Activated T-helper 1 cell treated with anti-CD3 and anti-CD28 coated beads, Interleukin-12 subunit alpha, Interleukin-12 subunit beta, Interleukin-2, Interleukin-4 antibody, amounts not matched to agents 30 ng/mL and 10 ng/mL and 1 ng/mL, durations not matched to agents 14 hours and 24 hours and 36 hours (primary cell): ENCODE data around the gene SLC44A4. TPM values are rescaled to one million over a fixed set of nuclear protein-coding genes. Genes with fewer than 3 reads are reported as not detected.
A peak's percentile ranks its signal among the peaks of the same experiment; 100 is the strongest.
"Not testable (repeated sequence)": the region's sequence is repeated elsewhere in the genome, so short reads cannot be mapped to it uniquely, and the experiment has no call there.

Experiments used
- DNase-seq: peaks from one replicate; pipeline ENCODE4 v3.0.0; 2021; ENCODE audit warnings: low spot score
- H3K27ac Mint-ChIP-seq: one replicate; pipeline ENCODE4 v1.8.0; 2021; ENCODE audit warnings: mild to moderate bottlenecking, mixed read lengths
- H3K27me3 Mint-ChIP-seq: one replicate; pipeline ENCODE4 v1.8.0; 2022; ENCODE audit warnings: mild to moderate bottlenecking, moderate library complexity, mixed read lengths; ENCODE audit not compliant: insufficient read depth
- H3K36me3 Mint-ChIP-seq: one replicate; pipeline ENCODE4 v1.8.0; 2021; ENCODE audit warnings: low read depth, mixed read lengths
- H3K4me1 Mint-ChIP-seq: one replicate; pipeline ENCODE4 v1.8.0; 2021; ENCODE audit warnings: low read depth, mixed read lengths
- H3K4me3 Mint-ChIP-seq: one replicate; pipeline ENCODE4 v1.8.0; 2021; ENCODE audit warnings: mild to moderate bottlenecking, moderate library complexity, mixed read lengths
- H3K9me3 Mint-ChIP-seq: one replicate; pipeline ENCODE4 v1.8.0; 2021; ENCODE audit warnings: mixed read lengths
- intact Hi-C: fragments of 100-400 bp; cut with micrococcal nuclease; formaldehyde crosslinking; loops from one replicate; pipeline ENCODE4 v1.15.1; 2024
- total RNA-seq: library from RNA; stranded (reverse); gene quantifications from 2 replicates; pipeline ENCODE4 v1.2.3, GENCODE V29; 2022

Gene SLC44A4
- total RNA-seq, 1 donor from 2014 or later: not detected

- intact Hi-C loops: loop anchor here (2.0 to 10.0 kb wide), 2 partner anchors 201 to 327 kb away; partner anchors contain the start of genes MICB and PRRC2A
- peak overlapping the region; percentile 99 for H3K4me3 Mint-ChIP-seq
- H3K27ac Mint-ChIP-seq: peak overlapping the region; percentile 99
- no peaks in the 10 kb centered on the region for H3K9me3 Mint-ChIP-seq
- H3K4me1 Mint-ChIP-seq: peaks cover 66% of the 10 kb centered on the region
- H3K27me3 Mint-ChIP-seq: no peaks in the 10 kb centered on the region
- DNase-seq: peak; percentile 44
- H3K36me3 Mint-ChIP-seq: peaks cover 10% of the 10 kb centered on the region
Measured at GRCh38 chr6:31821301-31822035, 57.3 kb downstream of the SLC44A4 start.

DNA sequence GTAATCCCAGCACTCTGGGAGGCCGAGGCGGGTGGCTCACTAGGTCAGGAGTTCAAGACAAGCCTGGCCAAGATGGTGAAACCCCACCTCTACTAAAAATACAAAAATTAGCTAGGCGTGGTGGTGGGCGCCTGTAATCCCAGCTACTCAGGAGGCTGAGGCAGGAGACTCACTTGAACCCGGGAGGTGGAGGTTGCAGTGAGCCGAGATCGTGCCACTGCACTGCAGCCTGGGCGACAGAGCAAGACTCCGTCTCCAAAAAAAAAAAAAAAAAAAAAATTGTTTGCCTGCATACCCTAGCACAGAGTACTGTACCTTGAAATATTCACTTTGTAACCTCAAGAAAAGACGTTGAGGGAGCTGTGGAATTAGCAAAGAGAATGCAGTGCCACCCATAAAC, 58.4 kb downstream of the SLC44A4 start:
- H3K27ac Mint-ChIP-seq, DNase-seq, H3K9me3 Mint-ChIP-seq, H3K27me3 Mint-ChIP-seq: not testable (repeated sequence)
- H3K4me1 Mint-ChIP-seq: peaks cover 61% of the 10 kb centered on the region
- intact Hi-C loops: loop anchor here (10.0 kb wide), 1 partner anchor 326 kb away; the partner anchor contains the start of gene MICB
- H3K4me3 Mint-ChIP-seq: peak overlapping the region; percentile 99
- peaks cover 10% of the 10 kb centered on the region for H3K36me3 Mint-ChIP-seq

DNA sequence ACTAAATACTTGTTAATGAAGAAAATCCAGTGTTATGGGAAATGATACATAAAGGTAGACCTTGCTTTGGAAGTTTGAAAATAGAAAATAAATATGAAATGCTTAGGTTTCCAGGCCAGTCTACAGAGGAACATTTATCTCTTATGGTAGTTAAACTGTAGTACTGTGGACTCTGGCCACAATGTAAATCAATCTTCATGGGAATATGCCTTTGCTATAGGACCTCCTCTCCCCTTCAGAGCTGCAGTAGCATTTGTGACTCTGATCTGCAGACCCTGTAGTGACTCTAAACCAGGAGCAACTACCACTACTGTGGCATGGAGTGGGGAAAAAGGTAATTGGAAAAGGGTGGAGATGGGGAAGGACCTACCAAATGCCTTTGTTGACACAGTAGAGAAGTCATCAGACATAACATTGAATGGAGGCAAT, 58.9 kb downstream of the SLC44A4 start:
- intact Hi-C loops: loop anchor here (10.0 kb wide), 2 partner anchors 325 to 1035 kb away; partner anchors contain the start of genes MICB, PSMB9 and TAP1
- Mint-ChIP-seq H3K9me3 (no peaks in the 10 kb centered on the region), H3K36me3 (peaks cover 10% of the 10 kb centered on the region), H3K27me3 (no peaks in the 10 kb centered on the region), H3K4me3 (peak overlapping the region; percentile 77), H3K27ac (peak overlapping the region; percentile 85), H3K4me1 (peaks cover 56% of the 10 kb centered on the region)
- DNase-seq: no peak

DNA sequence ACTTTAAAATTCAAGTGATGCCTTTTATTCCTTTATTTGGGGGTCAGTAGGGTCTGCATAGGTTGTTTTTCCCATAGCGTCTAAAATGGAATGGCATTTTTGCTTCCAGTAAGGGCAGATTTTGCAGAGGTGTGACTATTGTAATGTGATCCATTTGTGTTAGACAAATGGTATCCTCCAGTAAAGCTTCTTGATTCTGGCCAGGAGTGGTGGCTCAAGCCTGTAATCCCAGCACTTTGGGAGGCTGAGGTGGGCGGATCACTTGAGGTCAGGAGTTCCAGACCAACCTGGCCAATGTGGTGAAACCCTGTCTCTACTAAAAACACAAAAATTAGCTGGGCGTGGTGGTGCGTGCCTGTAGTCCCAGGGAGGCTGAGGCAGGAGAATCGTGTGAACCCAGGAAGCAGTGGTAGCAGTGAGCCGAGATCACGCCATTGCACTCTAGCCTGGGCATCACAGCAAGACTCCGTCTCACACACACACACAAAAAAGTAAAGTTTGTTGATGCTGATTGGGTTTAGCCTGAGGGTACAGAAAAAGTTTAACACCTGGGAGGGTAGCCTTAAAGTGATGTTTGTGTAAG, 60.8 kb downstream of the SLC44A4 start:
- H3K27me3 Mint-ChIP-seq, DNase-seq, H3K9me3 Mint-ChIP-seq: not testable (repeated sequence)
- H3K36me3 Mint-ChIP-seq: peaks cover 10% of the 10 kb centered on the region
- H3K27ac Mint-ChIP-seq: peak overlapping the region; percentile 94
- H3K4me1 Mint-ChIP-seq: peaks cover 59% of the 10 kb centered on the region
- H3K4me3 Mint-ChIP-seq: peak overlapping the region; percentile 97
- intact Hi-C loops: loop anchor here (10.0 kb wide), 1 partner anchor 1037 kb away; the partner anchor contains the start of genes PSMB9 and TAP1

DNA sequence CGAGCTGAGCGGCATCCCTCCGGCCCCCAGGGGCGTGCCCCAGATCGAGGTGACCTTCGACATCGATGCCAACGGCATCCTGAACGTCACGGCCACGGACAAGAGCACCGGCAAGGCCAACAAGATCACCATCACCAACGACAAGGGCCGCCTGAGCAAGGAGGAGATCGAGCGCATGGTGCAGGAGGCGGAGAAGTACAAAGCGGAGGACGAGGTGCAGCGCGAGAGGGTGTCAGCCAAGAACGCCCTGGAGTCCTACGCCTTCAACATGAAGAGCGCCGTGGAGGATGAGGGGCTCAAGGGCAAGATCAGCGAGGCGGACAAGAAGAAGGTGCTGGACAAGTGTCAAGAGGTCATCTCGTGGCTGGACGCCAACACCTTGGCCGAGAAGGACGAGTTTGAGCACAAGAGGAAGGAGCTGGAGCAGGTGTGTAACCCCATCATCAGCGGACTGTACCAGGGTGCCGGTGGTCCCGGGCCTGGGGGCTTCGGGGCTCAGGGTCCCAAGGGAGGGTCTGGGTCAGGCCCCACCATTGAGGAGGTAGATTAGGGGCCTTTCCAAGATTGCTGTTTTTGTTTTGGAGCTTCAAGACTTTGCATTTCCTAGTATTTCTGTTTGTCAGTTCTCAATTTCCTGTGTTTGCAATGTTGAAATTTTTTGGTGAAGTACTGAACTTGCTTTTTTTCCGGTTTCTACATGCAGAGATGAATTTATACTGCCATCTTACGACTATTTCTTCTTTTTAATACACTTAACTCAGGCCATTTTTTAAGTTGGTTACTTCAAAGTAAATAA, 61.5 kb downstream of the SLC44A4 start:
- H3K9me3 Mint-ChIP-seq, DNase-seq, H3K27me3 Mint-ChIP-seq: not testable (repeated sequence)
- peak overlapping the region; percentile 94 for H3K27ac Mint-ChIP-seq
- peak overlapping the region; percentile 97 for H3K4me3 Mint-ChIP-seq
- peaks cover 59% of the 10 kb centered on the region for H3K4me1 Mint-ChIP-seq
- intact Hi-C loops: loop anchor here (10.0 kb wide), 1 partner anchor 1037 kb away; the partner anchor contains the start of genes PSMB9 and TAP1
- peaks cover 14% of the 10 kb centered on the region for H3K36me3 Mint-ChIP-seq

DNA sequence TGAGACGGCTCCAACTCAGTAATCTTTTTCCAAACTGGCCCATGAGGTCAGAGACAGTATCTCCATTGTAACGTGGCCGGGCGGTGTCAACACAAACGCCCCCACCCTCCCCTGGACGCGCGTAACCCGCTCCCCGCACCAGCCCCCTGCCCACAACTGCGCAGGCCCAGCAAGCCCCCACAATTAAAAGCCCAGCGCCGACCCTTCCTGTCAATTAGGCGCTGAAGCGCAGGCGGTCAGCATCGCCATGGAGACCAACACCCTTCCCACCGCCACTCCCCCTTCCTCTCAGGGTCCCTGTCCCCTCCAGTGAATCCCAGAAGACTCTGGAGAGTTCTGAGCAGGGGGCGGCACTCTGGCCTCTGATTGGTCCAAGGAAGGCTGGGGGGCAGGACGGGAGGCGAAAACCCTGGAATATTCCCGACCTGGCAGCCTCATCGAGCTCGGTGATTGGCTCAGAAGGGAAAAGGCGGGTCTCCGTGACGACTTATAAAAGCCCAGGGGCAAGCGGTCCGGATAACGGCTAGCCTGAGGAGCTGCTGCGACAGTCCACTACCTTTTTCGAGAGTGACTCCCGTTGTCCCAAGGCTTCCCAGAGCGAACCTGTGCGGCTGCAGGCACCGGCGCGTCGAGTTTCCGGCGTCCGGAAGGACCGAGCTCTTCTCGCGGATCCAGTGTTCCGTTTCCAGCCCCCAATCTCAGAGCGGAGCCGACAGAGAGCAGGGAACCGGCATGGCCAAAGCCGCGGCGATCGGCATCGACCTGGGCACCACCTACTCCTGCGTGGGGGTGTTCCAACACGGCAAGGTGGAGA, 63.6 kb downstream of the SLC44A4 start, which contains the start of the genes HSPA1A and HSPA1L:
Gene HSPA1A (plus strand): TSS at position 519 of the 814 bp plus-strand sequence. CDS start 214 bp downstream, at position 733.
Gene HSPA1L (minus strand): TSS at position 259 of the 814 bp plus-strand sequence. CDS start 3,311 bp downstream, outside the sequence.
- peak; percentile 75 for DNase-seq
- intact Hi-C loops: loop anchor here (2.0 to 10.0 kb wide), 2 partner anchors 20 to 1040 kb away; partner anchors contain the start of genes PSMB9 and TAP1
- no peaks in the 10 kb centered on the region for H3K9me3 Mint-ChIP-seq
- peaks cover 18% of the 10 kb centered on the region for H3K36me3 Mint-ChIP-seq
- no peaks in the 10 kb centered on the region for H3K27me3 Mint-ChIP-seq
- H3K4me1 Mint-ChIP-seq: peaks cover 50% of the 10 kb centered on the region
- peak within 1 kb of the TSS; percentile 93 for H3K4me3 Mint-ChIP-seq
- peak within 1 kb of the TSS; percentile 95 for H3K27ac Mint-ChIP-seq

GRCh38 chr6:31814677-31815024, 64.1 kb downstream of the SLC44A4 start:
- H3K27ac Mint-ChIP-seq: peak overlapping the region; percentile 95
- peak; percentile 73 for DNase-seq
- intact Hi-C loops: loop anchor here (2.0 to 10.0 kb wide), 3 partner anchors 20 to 1040 kb away; partner anchors contain the start of genes GPSM3, PBX2, PSMB9 and TAP1
- peaks cover 47% of the 10 kb centered on the region for H3K4me1 Mint-ChIP-seq
- no peaks in the 10 kb centered on the region for H3K9me3 Mint-ChIP-seq
- no peaks in the 10 kb centered on the region for H3K27me3 Mint-ChIP-seq
- peak overlapping the region; percentile 93 for H3K4me3 Mint-ChIP-seq
- peaks cover 19% of the 10 kb centered on the region for H3K36me3 Mint-ChIP-seq

GRCh38 chr6:31813465-31813849, 65.3 kb downstream of the SLC44A4 start:
- Mint-ChIP-seq H3K9me3 (no peaks in the 10 kb centered on the region), H3K4me3 (peak overlapping the region; percentile 73), H3K27me3 (no peaks in the 10 kb centered on the region), H3K27ac (peak overlapping the region; percentile 95), H3K4me1 (peaks cover 37% of the 10 kb centered on the region), H3K36me3 (peaks cover 20% of the 10 kb centered on the region)
- intact Hi-C loops: loop anchor here (2.0 to 10.0 kb wide), 4 partner anchors 17 to 1041 kb away; partner anchors contain the start of genes GPSM3, PBX2, PSMB9 and TAP1
- no peak for DNase-seq

Other genes starting within 250 kb of the SLC44A4 start
- 319 and 323 TPM in 2 replicates for gene BAG6, start 226.3 kb downstream of the SLC44A4 start, total RNA-seq
- gene APOM, start 223.1 kb downstream of the SLC44A4 start, total RNA-seq: 1.8 and 3.7 TPM in 2 replicates
- gene C6orf47, start 218.2 kb downstream of the SLC44A4 start, total RNA-seq: 18.1 and 19.1 TPM in 2 replicates
- gene GPANK1, start 214.0 kb downstream of the SLC44A4 start, total RNA-seq: 34.8 and 37.2 TPM in 2 replicates
- 302 and 308 TPM in 2 replicates for gene CSNK2B, start 212.9 kb downstream of the SLC44A4 start, total RNA-seq
- 29.5 and 35.1 TPM in 2 replicates for gene LY6G5B, start 209.0 kb downstream of the SLC44A4 start, total RNA-seq
- 4.7 and 4.9 TPM in 2 replicates for gene LY6G5C, start 197.9 kb downstream of the SLC44A4 start, total RNA-seq
- 45.7 and 46.5 TPM in 2 replicates for gene ABHD16A, start 175.7 kb downstream of the SLC44A4 start, total RNA-seq
- not detected in 2 replicates for gene LY6G6F, start 172.1 kb downstream of the SLC44A4 start, total RNA-seq
- not detected in 2 replicates for gene LY6G6D, start 163.6 kb downstream of the SLC44A4 start, total RNA-seq
- gene LY6G6C, start 157.3 kb downstream of the SLC44A4 start, total RNA-seq: not detected in 2 replicates
- gene MPIG6B, start 155.6 kb downstream of the SLC44A4 start, total RNA-seq: not detected in 2 replicates
- 4.9 and 5.7 TPM in 2 replicates for gene DDAH2, start 149.7 kb downstream of the SLC44A4 start, total RNA-seq
- 398 and 399 TPM in 2 replicates for gene CLIC1, start 142.5 kb downstream of the SLC44A4 start, total RNA-seq
- 80.5 and 83.4 TPM in 2 replicates for gene MSH5, start 139.0 kb downstream of the SLC44A4 start, total RNA-seq
- 16.7 and 17.0 TPM in 2 replicates for gene SAPCD1, start 116.3 kb downstream of the SLC44A4 start, total RNA-seq
- 2.9 and 5.0 TPM in 2 replicates for gene VWA7, start 101.7 kb downstream of the SLC44A4 start, total RNA-seq
- 150 and 161 TPM in 2 replicates for gene VARS1, start 83.2 kb downstream of the SLC44A4 start, total RNA-seq
- gene LSM2, start 72.0 kb downstream of the SLC44A4 start, total RNA-seq: 136 and 137 TPM in 2 replicates
- gene HSPA1L, start 63.7 kb downstream of the SLC44A4 start, total RNA-seq: 2.2 and 2.9 TPM in 2 replicates
- 173 and 175 TPM in 2 replicates for gene HSPA1A, start 63.5 kb downstream of the SLC44A4 start, total RNA-seq
- gene HSPA1B, start 51.3 kb downstream of the SLC44A4 start, total RNA-seq: 152 and 155 TPM in 2 replicates
- gene NEU1, start 16.2 kb downstream of the SLC44A4 start, total RNA-seq: 22.1 and 24.3 TPM in 2 replicates
- 75.9 and 80.4 TPM in 2 replicates for gene EHMT2, start 18.7 kb upstream of the SLC44A4 start, total RNA-seq
- 4.6 and 5.1 TPM in 2 replicates for gene ZBTB12, start 23.1 kb upstream of the SLC44A4 start, total RNA-seq
- 0.88 and 1.6 TPM in 2 replicates for gene C2, start 48.7 kb upstream of the SLC44A4 start, total RNA-seq
- 0.21 TPM in 1 of 2 replicates, not detected in the other for gene CFB, start 67.1 kb upstream of the SLC44A4 start, total RNA-seq
- gene NELFE, start 80.0 kb upstream of the SLC44A4 start, total RNA-seq: 92.3 and 97.7 TPM in 2 replicates
- gene SKIC2, start 80.2 kb upstream of the SLC44A4 start, total RNA-seq: 85.8 and 101 TPM in 2 replicates
- gene DXO, start 93.1 kb upstream of the SLC44A4 start, total RNA-seq: 14.1 and 15.2 TPM in 2 replicates
- 4.0 and 4.1 TPM in 2 replicates for gene C4A, start 103.1 kb upstream of the SLC44A4 start, total RNA-seq
- gene C4B, start 135.8 kb upstream of the SLC44A4 start, total RNA-seq: 4.1 and 4.7 TPM in 2 replicates
- gene CYP21A2, start 159.4 kb upstream of the SLC44A4 start, total RNA-seq: 0.34 and 0.36 TPM in 2 replicates
- 2.0 and 4.4 TPM in 2 replicates for gene TNXB, start 230.3 kb upstream of the SLC44A4 start, total RNA-seq
- 80.1 and 97.6 TPM in 2 replicates for gene ATF6B, start 249.2 kb upstream of the SLC44A4 start, total RNA-seq